HG02623 (cell line): ENCODE data around the gene TRAPPC8.
A peak's percentile ranks its signal among the peaks of the same experiment; 100 is the strongest.
"Not testable (repeated sequence)": the region's sequence is repeated elsewhere in the genome, so short reads cannot be mapped to it uniquely, and the experiment has no call there.

Source experiments
- ATAC-seq: cut with Tn5 transposase; IDR thresholded peaks from one replicate; pipeline ENCODE4 v1.9.1; 2021; ENCODE audit warnings: moderate library complexity; ENCODE audit not compliant: unreplicated experiment

Gene TRAPPC8

GRCh38 chr18:31875301-31875700 lies 67.6 kb downstream of the TRAPPC8 start:
- no peak for ATAC-seq

- no peak for ATAC-seq
Observed at GRCh38 chr18:31863103-31863502, 79.8 kb downstream of the TRAPPC8 start.

- no peak for ATAC-seq
Observed at GRCh38 chr18:31860488-31860887, 82.4 kb downstream of the TRAPPC8 start.

- ATAC-seq: no peak
Observed at GRCh38 chr18:31857526-31858106, 85.3 kb downstream of the TRAPPC8 start.

- no peak for ATAC-seq
Observed at GRCh38 chr18:31850844-31851243, 92.1 kb downstream of the TRAPPC8 start.

- no peak for ATAC-seq
Observed at GRCh38 chr18:31840499-31840898, 102.4 kb downstream of the TRAPPC8 start.

GRCh38 chr18:31837879-31838278 lies 105.0 kb downstream of the TRAPPC8 start:
- ATAC-seq: no peak

GRCh38 chr18:31835528-31836133 lies 107.3 kb downstream of the TRAPPC8 start:
- no peak for ATAC-seq

GRCh38 chr18:31831903-31832302 lies 111.0 kb downstream of the TRAPPC8 start:
- ATAC-seq: no peak

GRCh38 chr18:31830686-31831085 lies 112.2 kb downstream of the TRAPPC8 start:
- no peak for ATAC-seq

- ATAC-seq: no peak
Observed at GRCh38 chr18:31828613-31829012, 114.3 kb downstream of the TRAPPC8 start.

- not testable (repeated sequence) for ATAC-seq
Observed at GRCh38 chr18:31826673-31827325, 116.1 kb downstream of the TRAPPC8 start.

GRCh38 chr18:31825772-31826171 lies 117.2 kb downstream of the TRAPPC8 start:
- ATAC-seq: no peak

GRCh38 chr18:31821545-31822171 lies 121.3 kb downstream of the TRAPPC8 start:
- ATAC-seq: no peak

GRCh38 chr18:31819925-31820229 lies 123.1 kb downstream of the TRAPPC8 start:
- ATAC-seq: no peak

- peak; percentile 82 for ATAC-seq
Observed at GRCh38 chr18:31819106-31819924, 123.6 kb downstream of the TRAPPC8 start.

- no peak for ATAC-seq
Observed at GRCh38 chr18:31814132-31814531, 128.8 kb downstream of the TRAPPC8 start.

GRCh38 chr18:31810336-31811130 lies 132.4 kb downstream of the TRAPPC8 start:
- ATAC-seq: not testable (repeated sequence)

GRCh38 chr18:31809049-31809448 lies 133.9 kb downstream of the TRAPPC8 start:
- ATAC-seq: not testable (repeated sequence)

GRCh38 chr18:31801078-31801477 lies 141.8 kb downstream of the TRAPPC8 start:
- no peak for ATAC-seq
